Activated naive CD8-positive, alpha-beta T cell treated with anti-CD3 and anti-CD28 coated beads for 36 hours (primary cell): ENCODE results near the gene RAI1. TPM values are rescaled to one million over a fixed set of nuclear protein-coding genes. Genes with fewer than 3 reads are reported as not detected.

Experiments
- DNase-seq: peaks from one replicate; pipeline ENCODE4 v3.0.0; 2021
- H3K27ac Mint-ChIP-seq: one replicate; pipeline ENCODE4 v1.8.0; 2022; ENCODE audit warnings: mild to moderate bottlenecking, moderate library complexity, mixed read lengths
- H3K27me3 Mint-ChIP-seq: one replicate; pipeline ENCODE4 v1.8.0; 2022; ENCODE audit warnings: mild to moderate bottlenecking, mixed read lengths
- H3K36me3 Mint-ChIP-seq: one replicate; pipeline ENCODE4 v1.8.0; 2021; ENCODE audit warnings: mild to moderate bottlenecking, mixed read lengths
- H3K4me1 Mint-ChIP-seq: one replicate; pipeline ENCODE4 v1.8.0; 2021; ENCODE audit warnings: mixed read lengths
- H3K4me3 Mint-ChIP-seq: one replicate; pipeline ENCODE4 v1.8.0; 2022; ENCODE audit warnings: mild to moderate bottlenecking, moderate library complexity, mixed read lengths
- H3K9me3 Mint-ChIP-seq: one replicate; pipeline ENCODE4 v1.8.0; 2022; ENCODE audit warnings: mixed read lengths
- total RNA-seq, 2 experiments: library from RNA; stranded (reverse); gene quantifications; one replicate each; pipeline ENCODE4 v1.2.3, GENCODE V29; 2021

Gene RAI1
- total RNA-seq, 2 experiments from 2014 or later: 19.6 to 21.1 TPM

DNA sequence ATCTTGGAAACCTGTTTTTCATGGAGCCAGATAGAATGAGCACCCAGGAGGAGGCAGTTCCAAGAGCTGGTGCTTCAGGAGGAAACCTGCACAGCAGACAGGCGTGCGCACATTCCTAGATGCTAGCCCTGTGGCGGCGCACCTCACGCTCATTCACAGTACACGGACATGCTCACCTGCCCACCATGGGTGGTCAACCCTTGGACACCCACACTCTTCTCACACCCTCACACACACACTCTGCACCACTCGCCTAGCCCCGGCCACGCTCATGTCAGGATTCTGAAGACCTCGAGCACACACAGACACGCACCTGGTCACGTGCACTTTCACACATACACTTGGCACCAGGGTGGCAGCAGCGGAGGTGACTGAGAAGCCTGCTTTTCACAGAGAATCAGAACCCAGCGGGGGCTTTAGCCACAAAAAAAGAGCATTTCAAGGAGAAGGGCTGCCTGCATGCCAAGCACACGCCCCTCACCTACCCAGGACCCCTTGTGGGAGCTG is 28.6 kb downstream of the RAI1 start:
- no peak overlapping the region for H3K27ac Mint-ChIP-seq
- peaks cover 16% of the 10 kb centered on the region for H3K4me1 Mint-ChIP-seq
- DNase-seq: no peak
- no peak overlapping the region for H3K4me3 Mint-ChIP-seq
- no peaks in the 10 kb centered on the region for H3K9me3 Mint-ChIP-seq
- no peaks in the 10 kb centered on the region for H3K36me3 Mint-ChIP-seq
- H3K27me3 Mint-ChIP-seq: no peaks in the 10 kb centered on the region

DNA sequence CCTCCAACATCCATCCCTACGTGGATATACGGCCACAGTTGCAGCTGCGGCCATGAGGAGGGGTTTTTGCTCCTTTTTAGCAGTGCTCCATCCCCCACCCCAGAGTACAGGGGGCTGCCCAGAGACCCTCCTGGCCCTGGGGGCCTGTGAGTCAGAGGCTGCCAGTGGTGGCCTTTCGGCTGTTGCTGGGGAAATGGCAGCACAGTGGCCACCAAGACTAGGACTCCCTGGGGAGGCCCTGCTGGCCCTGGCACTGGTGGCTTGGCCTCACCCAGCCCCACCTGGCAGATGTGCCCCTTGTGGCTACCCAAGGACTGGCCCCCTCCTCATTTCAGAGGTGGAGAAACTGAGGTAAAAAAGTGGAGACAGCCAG is 29.1 kb downstream of the RAI1 start:
- no peak overlapping the region for H3K27ac Mint-ChIP-seq

DNA sequence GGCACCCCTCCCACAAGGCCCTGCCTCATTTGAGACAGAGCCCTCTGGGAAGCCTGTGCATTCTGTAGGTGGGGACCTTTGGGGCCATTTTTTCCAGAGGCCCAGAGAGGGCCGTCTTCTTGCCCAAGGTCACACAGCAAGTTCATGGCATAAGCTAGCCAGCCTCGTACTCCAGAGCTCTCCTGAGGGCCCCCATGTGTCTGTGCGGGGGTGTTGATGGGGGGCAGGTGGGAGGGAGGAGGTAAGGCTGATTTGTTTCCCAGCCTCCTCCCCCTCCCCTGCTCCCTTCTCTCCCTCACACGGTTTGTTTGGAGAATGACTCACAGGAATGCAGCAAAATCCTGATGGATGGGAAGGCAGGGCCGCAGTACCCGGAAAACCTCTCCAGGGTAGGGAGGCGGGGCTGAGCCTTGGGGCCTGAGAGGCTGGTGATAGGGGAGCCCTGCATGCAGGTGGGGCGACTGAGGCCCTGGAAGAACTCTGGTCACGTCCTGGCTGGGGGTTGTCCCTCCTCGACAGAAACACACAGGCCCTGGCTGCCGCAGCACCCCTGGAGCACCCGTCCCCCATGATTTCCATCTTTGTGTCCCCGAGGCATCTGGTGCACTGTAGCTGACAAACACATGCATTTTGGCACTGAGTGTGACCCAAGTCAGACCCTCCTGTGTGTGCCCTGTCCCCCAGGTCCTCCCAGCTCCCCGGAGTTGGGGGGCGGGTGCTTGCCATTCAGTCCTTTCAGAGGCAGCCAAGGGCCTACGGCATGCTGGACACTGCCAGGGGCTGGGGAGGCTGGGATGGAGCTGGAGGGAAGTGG is 29.7 kb downstream of the RAI1 start:
- Mint-ChIP-seq H3K27ac (no peak overlapping the region), H3K27me3 (no peaks in the 10 kb centered on the region), H3K4me3 (no peak overlapping the region), H3K9me3 (no peaks in the 10 kb centered on the region), H3K4me1 (peaks cover 16% of the 10 kb centered on the region), H3K36me3 (no peaks in the 10 kb centered on the region)
- no peak for DNase-seq

More for the DNA sequence above, 29.1 kb downstream of the RAI1 start:
- Mint-ChIP-seq H3K36me3 (no peaks in the 10 kb centered on the region), H3K27me3 (no peaks in the 10 kb centered on the region), H3K4me3 (no peak overlapping the region), H3K4me1 (peaks cover 16% of the 10 kb centered on the region), H3K9me3 (no peaks in the 10 kb centered on the region)
- no peak for DNase-seq

DNA sequence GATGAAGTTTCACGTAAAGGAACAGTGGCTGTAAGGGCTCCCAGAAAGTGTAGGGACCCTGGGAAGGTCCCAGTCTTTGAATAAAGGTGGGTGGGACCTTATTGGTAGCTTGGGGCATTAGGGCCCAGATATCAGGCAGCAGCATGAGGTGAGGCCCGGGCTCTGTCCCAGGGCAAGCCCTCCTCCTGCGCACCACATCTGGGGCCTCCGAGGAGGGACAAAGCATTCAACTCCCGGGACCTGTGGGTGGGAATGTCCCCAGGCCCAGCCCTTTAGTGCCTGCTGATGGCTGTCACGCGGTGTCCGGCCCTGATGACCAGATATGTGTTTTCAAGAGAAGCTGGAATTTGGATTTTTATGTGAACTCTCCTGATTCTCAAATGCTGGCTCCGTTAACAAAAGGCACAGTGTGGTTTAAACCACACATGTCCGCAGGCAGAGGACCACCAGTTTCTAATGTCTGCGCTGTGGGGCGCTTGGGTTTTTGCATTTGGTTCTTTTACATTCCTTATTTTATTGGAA is 30.4 kb downstream of the RAI1 start:
- Mint-ChIP-seq H3K36me3 (no peaks in the 10 kb centered on the region), H3K4me3 (no peak overlapping the region), H3K4me1 (peaks cover 20% of the 10 kb centered on the region), H3K9me3 (no peaks in the 10 kb centered on the region), H3K27ac (no peak overlapping the region), H3K27me3 (no peaks in the 10 kb centered on the region)
- DNase-seq: no peak

DNA sequence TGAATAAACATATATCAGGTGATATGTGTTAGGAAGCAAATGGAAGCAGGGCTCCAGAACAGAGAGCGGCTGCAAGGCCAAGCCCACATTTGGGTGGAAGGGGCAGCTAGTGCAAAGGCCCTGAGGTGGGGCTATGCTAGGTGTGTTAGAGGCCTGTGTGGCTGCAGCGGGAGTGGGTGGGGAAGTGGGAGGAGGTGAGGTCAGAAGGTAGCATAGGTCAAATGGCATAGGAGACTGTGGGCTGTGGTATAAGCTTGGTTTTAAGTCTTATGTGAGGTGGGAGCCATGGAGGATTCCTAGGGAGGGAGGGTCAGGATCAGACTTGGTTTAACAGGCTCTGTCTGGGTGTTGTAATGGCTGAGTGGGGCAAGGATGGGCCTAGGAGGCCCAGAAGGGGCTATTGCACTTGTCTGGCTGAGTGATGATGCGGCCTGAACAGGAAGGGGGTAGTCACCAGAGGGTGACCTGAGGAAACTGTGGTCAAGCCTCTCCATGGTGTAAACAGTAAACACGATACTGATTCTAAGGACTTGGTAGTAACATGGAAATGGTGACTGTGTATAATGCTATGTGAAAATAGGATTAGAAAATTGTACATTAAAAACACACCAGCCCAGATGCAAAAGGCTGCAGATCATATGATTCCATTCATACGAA is 31.1 kb downstream of the RAI1 start:
- Mint-ChIP-seq H3K4me1 (peaks cover 19% of the 10 kb centered on the region), H3K27ac (no peak overlapping the region), H3K9me3 (no peaks in the 10 kb centered on the region), H3K4me3 (no peak overlapping the region), H3K36me3 (no peaks in the 10 kb centered on the region), H3K27me3 (no peaks in the 10 kb centered on the region)
- no peak for DNase-seq

DNA sequence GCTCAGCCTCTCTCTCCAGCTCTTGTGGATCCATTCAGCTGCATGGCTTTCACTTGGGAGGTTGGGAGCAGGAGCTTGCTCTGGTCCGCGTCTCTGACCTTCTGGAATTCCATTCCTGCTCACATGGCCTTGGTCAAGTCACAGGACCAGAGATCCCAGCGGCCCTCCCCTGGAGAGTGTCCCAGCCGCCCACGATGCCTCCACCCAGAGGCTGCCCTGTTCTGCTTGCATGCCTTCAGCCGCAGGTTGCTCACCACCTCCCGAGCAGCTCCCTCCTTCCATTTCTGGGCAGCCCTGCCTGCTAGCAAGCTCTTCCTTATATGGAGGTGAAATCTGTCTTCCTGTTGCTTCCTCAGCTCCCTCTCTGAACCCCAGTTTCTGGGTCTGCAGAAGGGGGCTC is 32.6 kb downstream of the RAI1 start:
- Mint-ChIP-seq H3K27me3 (no peaks in the 10 kb centered on the region), H3K9me3 (no peaks in the 10 kb centered on the region), H3K27ac (no peak overlapping the region), H3K4me3 (no peak overlapping the region), H3K36me3 (no peaks in the 10 kb centered on the region), H3K4me1 (peaks cover 30% of the 10 kb centered on the region)
- DNase-seq: no peak

DNA sequence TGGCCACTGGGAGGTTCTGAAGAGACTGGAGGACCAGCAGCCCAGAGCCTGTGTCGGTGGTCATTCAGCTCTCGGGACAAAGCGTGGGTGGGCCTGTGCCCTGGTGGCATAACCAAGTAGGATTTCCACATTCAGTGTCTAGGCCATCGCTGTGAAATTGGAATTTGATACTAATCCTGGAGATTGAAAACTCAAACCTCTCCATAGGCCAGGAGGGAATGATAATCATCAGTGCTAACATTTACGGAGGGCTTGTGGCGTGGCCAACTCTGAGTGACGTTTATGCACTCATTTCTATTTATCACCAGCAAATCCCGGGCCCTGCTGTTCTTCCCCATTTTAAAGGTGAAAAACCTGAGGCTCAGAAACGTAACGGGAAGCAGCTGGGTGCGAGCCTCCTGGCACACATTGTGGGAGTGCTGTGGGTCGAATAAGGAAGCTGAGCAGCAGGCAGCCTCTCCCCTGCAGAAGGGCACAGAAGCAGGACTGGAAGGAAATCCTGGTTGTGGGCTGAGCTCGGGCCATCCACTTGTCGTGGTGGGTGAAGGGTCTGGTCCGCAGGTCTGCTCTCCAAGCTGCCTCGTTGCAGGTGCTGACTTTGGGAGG is 33.1 kb downstream of the RAI1 start:
- no peaks in the 10 kb centered on the region for H3K36me3 Mint-ChIP-seq
- no peak overlapping the region for H3K27ac Mint-ChIP-seq
- no peaks in the 10 kb centered on the region for H3K9me3 Mint-ChIP-seq

DNA sequence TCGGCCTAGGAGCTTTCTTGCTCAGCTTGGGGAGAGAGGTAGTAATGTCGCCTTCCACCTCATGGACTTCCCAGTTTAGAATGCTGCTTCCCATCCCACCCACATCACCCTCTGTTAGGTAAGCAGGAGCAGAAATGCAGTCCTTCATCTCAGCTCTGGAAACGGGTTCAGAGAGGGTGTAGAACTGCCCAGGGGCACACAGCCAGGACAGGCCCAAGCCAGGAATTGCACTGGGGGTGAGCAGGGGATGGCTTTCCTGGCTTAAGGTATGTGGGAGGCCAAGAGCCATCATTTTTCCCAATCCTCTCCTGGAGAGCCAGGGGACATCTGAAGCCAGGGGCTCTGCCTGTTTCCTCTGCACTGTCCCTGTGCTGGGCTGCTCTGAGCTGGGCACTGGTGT is 33.6 kb downstream of the RAI1 start:
- no peaks in the 10 kb centered on the region for H3K27me3 Mint-ChIP-seq
- H3K4me3 Mint-ChIP-seq: no peak overlapping the region
- DNase-seq: no peak
- peaks cover 30% of the 10 kb centered on the region for H3K4me1 Mint-ChIP-seq
- no peak overlapping the region for H3K27ac Mint-ChIP-seq
- H3K9me3 Mint-ChIP-seq: no peaks in the 10 kb centered on the region
- no peaks in the 10 kb centered on the region for H3K36me3 Mint-ChIP-seq

More for the DNA sequence above, 33.1 kb downstream of the RAI1 start:
- DNase-seq: no peak
- Mint-ChIP-seq H3K4me1 (peaks cover 30% of the 10 kb centered on the region), H3K27me3 (no peaks in the 10 kb centered on the region), H3K4me3 (no peak overlapping the region)

DNA sequence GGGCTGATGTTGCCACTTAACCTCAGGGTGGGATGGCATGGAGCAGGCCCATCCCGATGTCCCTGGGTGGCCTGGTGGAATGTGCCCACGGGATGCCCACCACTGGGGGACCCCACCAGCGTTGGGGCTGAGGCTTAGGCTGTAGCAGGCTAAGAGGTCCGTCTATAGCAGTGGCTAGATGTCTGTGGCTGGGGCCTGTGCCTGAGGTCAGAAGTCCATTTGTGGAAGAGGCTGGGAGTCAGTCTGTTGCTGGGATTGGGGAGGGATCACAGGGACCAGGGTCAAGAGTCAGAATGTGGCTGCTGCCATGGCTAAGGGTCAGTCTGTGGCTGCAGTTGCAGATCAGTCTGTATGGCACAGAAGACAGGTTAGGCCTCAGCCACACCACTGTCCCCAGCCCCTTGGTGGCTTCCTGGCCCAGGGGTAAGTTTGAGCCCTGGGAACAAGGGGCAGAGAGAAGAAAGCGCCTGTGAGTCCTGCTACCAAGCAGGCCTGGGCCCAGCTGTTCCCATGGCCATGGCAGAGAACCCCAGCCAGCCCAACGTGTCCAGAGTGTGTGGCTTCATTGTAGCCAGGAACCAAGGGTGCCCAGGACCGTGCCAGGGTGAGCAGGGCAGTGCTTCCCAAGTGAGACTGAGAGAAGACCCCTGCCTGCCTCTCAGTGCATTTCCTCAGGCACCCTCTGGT is 35.7 kb downstream of the RAI1 start:
- H3K4me3 Mint-ChIP-seq: no peak overlapping the region
- no peak for DNase-seq
- no peaks in the 10 kb centered on the region for H3K9me3 Mint-ChIP-seq
- H3K27ac Mint-ChIP-seq: no peak overlapping the region
- no peaks in the 10 kb centered on the region for H3K27me3 Mint-ChIP-seq
- no peaks in the 10 kb centered on the region for H3K36me3 Mint-ChIP-seq
- peaks cover 31% of the 10 kb centered on the region for H3K4me1 Mint-ChIP-seq

DNA sequence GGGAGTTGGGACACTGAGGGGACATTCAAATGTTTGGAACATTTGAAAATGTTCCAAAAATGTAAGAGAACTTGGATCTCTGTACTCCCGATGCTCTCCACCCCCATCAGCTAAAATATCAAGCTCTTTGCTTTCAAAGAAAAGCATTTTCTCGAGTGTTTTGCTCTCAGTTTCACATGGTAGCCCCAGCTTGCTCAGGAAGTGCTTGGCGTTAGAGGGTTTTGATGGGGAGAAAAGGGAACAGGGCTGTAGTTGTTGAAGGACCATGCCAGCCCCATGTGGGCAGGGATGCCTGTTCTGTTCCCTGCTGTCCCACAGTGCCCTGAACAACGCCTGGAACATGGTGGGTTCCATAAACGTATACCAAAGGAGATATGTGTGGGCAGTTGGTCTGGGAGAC is 37.0 kb downstream of the RAI1 start:
- no peak for DNase-seq
- H3K4me3 Mint-ChIP-seq: no peak overlapping the region
- peaks cover 33% of the 10 kb centered on the region for H3K4me1 Mint-ChIP-seq
- no peaks in the 10 kb centered on the region for H3K36me3 Mint-ChIP-seq
- no peaks in the 10 kb centered on the region for H3K27me3 Mint-ChIP-seq
- no peaks in the 10 kb centered on the region for H3K9me3 Mint-ChIP-seq
- no peak overlapping the region for H3K27ac Mint-ChIP-seq

DNA sequence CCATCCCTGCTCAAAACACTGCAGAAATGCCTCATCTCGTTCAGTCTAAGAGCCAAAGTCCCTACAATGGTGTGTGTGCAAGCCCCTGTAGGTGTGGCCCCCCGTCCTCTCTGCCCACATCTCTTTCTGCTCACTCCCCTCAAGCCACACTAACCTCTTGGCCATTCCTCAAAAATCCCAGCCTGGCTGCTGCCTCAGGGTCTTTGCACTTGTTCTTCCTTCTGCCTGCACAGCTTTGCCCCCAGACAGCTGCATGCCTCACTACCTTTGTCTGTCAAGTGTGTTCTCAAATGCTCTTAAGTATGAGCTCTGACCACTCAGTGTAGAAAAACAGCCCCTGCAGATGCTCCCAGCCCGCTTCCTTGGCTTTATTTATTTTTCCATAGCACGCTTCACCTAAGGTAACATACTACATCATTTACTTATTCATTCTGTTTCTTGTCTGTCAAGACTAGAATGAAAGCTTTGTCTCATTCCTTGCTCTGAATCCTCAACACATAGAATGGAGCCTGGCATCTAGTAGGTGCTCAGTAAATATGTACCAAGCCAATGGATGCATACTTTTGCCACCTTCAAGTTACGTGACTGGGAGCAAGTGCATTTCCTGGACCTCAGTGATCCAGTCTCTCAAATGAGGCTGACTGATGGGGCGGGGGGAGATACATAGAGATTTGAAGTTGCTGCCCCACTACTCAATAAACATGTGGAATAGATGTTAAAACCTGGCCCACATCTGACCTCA is 38.1 kb downstream of the RAI1 start:
- no peak overlapping the region for H3K4me3 Mint-ChIP-seq

DNA sequence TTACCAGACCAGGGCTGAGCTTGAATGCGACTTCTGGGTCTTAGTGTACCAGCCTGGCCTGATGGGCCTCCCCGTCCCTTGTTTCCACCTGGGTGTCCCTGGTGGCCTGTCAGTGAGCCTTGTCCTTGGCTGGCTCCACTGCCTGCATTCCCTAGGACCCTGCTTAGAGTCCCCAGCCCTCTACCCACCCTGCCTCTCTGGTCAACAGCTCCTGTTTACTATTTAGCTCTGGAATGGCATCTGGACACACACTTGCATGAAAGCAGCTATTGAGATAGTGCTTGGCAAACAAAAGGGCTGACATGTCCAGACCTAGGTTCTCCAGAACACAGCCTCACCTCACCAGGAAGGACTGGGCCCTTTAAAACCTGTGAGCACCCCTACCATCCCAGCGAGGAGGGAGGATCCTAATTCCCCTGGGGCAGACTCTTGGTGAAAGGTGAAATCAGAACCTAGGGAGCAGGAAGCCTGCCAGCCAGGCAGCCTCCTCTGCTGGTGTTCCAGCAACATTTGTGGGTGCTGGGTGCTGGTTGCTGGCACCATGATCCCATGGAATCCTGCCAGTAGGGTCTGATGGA is 38.8 kb downstream of the RAI1 start:
- peaks cover 33% of the 10 kb centered on the region for H3K4me1 Mint-ChIP-seq
- no peak for DNase-seq
- H3K4me3 Mint-ChIP-seq: no peak overlapping the region
- H3K27ac Mint-ChIP-seq: no peak overlapping the region
- H3K36me3 Mint-ChIP-seq: no peaks in the 10 kb centered on the region
- no peaks in the 10 kb centered on the region for H3K27me3 Mint-ChIP-seq
- no peaks in the 10 kb centered on the region for H3K9me3 Mint-ChIP-seq

More for the DNA sequence above, 38.1 kb downstream of the RAI1 start:
- Mint-ChIP-seq H3K27me3 (no peaks in the 10 kb centered on the region), H3K36me3 (no peaks in the 10 kb centered on the region), H3K4me1 (peaks cover 32% of the 10 kb centered on the region), H3K9me3 (no peaks in the 10 kb centered on the region), H3K27ac (no peak overlapping the region)
- no peak for DNase-seq

DNA sequence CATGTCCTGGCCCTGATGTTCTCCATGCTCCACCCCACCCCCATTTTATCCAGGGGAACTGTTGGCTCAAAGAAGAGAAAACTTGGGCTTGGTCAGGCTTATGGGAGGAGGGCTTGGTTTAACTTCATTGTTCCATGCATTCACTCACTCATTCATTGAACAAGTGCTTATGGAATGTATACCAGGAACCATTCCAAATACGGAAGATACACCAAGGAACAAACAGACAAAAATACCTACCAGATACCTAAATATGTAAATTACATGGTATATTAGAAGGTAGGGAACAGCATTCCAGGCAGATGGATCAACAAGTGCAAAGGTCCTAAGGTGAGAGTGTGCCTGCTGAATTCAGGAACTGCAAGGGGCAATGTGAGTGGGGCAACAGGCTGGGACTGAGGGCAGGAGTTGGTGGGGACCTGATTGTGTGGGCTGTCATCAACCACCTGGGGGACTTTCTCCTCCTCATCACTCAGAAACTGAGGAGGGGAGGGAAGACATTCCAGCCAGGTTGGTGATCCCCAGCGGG is 39.9 kb downstream of the RAI1 start:
- peaks cover 42% of the 10 kb centered on the region for H3K4me1 Mint-ChIP-seq
- H3K27me3 Mint-ChIP-seq: no peaks in the 10 kb centered on the region

More for the DNA sequence above, 39.9 kb downstream of the RAI1 start:
- no peak for DNase-seq
- Mint-ChIP-seq H3K4me3 (no peak overlapping the region), H3K9me3 (no peaks in the 10 kb centered on the region), H3K27ac (no peak overlapping the region), H3K36me3 (no peaks in the 10 kb centered on the region)
